Measurements from ENCODE around the gene KLHDC3.

DNA sequence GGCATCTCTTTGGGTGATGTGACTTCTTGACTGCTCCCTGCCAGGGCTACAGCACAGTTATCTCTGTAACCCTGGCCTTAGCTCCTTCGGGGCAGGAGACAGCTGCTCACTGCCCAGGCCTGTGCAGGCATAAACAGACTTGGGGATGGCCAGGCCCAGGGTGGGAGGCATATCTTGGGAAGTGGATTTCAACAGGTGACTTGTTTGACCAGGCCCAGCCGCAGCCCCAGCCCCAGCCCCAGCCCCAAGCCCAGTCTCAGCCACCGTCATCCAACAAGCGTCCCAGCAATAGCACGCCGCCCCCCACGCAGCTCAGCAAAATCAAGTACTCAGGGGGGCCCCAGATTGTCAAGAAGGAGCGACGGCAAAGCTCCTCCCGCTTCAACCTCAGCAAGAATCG is 7.8 kb upstream of the KLHDC3 start:
- TF ChIP-seq, protein P1, sequence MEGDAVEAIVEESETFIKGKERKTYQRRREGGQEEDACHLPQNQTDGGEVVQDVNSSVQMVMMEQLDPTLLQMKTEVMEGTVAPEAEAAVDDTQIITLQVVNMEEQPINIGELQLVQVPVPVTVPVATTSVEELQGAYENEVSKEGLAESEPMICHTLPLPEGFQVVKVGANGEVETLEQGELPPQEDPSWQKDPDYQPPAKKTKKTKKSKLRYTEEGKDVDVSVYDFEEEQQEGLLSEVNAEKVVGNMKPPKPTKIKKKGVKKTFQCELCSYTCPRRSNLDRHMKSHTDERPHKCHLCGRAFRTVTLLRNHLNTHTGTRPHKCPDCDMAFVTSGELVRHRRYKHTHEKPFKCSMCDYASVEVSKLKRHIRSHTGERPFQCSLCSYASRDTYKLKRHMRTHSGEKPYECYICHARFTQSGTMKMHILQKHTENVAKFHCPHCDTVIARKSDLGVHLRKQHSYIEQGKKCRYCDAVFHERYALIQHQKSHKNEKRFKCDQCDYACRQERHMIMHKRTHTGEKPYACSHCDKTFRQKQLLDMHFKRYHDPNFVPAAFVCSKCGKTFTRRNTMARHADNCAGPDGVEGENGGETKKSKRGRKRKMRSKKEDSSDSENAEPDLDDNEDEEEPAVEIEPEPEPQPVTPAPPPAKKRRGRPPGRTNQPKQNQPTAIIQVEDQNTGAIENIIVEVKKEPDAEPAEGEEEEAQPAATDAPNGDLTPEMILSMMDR (IDR thresholded peaks at IDR 0.05; ENCODE audit: extremely low read depth in 1 of 2, insufficient read depth in 1 of 2, low read depth in 1 of 2, low read length in 2 of 2) = no peak
- TF ChIP-seq POLR2AphosphoS5 (IDR thresholded peaks at IDR 0.05; ENCODE audit: insufficient read depth, low read depth, low read length) = no peak
- TF ChIP-seq, protein P2, sequence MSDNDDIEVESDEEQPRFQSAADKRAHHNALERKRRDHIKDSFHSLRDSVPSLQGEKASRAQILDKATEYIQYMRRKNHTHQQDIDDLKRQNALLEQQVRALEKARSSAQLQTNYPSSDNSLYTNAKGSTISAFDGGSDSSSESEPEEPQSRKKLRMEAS (IDR thresholded peaks at IDR 0.05; ENCODE audit: insufficient read depth, insufficient read length) = no peak
- no peak for TF ChIP-seq POLR2A (IDR thresholded peaks at IDR 0.05; ENCODE audit: low read depth, low read length)
